Measurements from ENCODE around the gene CLDN15. TPM values are rescaled to one million over a fixed set of nuclear protein-coding genes. Genes with fewer than 3 reads are reported as not detected.

CLDN15 gene
- polyA plus RNA-seq, 1 donor: 115 TPM

Other genes with a start within 250 kb of the CLDN15 start
- gene MUC17, start 217.7 kb downstream of the CLDN15 start, polyA plus RNA-seq: 139 TPM
- gene TRIM56, start 152.3 kb downstream of the CLDN15 start, polyA plus RNA-seq: 25.6 TPM
- gene SERPINE1, start 110.7 kb downstream of the CLDN15 start, polyA plus RNA-seq: 1.7 TPM
- gene AP1S1, start 83.3 kb downstream of the CLDN15 start, polyA plus RNA-seq: 56.4 TPM
- gene VGF, start 72.2 kb downstream of the CLDN15 start, polyA plus RNA-seq: 0.51 TPM
- gene NAT16, start 57.5 kb downstream of the CLDN15 start, polyA plus RNA-seq: 0.21 TPM
- 72.1 TPM for gene MOGAT3, start 36.8 kb downstream of the CLDN15 start, polyA plus RNA-seq
- gene PLOD3, start 20.2 kb downstream of the CLDN15 start, polyA plus RNA-seq: 52.4 TPM
- 60.9 TPM for gene ZNHIT1, start 19.6 kb downstream of the CLDN15 start, polyA plus RNA-seq
- 142 TPM for gene FIS1, start 7.3 kb upstream of the CLDN15 start, polyA plus RNA-seq
- 21.6 TPM for gene IFT22, start 84.0 kb upstream of the CLDN15 start, polyA plus RNA-seq
- 1.0 TPM for gene COL26A1, start 125.1 kb upstream of the CLDN15 start, polyA plus RNA-seq

Data from large intestine (tissue), 1 donor.